Uterus (tissue), 2 donors: ENCODE results near the gene CTSE.

ENCODE experiments used
- CTCF ChIP-seq, 4 experiments: fragments of 200-600 bp in 2 of 4; fragments of 450-650 bp in 2 of 4; sonication (generic) in 2 of 4; IDR thresholded peaks; one replicate each; pipeline ENCODE4 v1.5.1; 2016 to 2019; ENCODE audit warnings: antibody characterized with exemption in 4 of 4, mild to moderate bottlenecking in 2 of 4, moderate library complexity in 1 of 4
- POLR2A ChIP-seq, 2 donors: fragments of 450-650 bp; IDR thresholded peaks; one replicate each; pipeline ENCODE4 v1.6.1; 2016; ENCODE audit warnings: antibody characterized with exemption in 2 of 2, mild to moderate bottlenecking in 1 of 2, moderate library complexity in 1 of 2

GRCh38 chr1:206005778-206006180 lies 17.9 kb downstream of the CTSE start:
- no peak for TF ChIP-seq POLR2A (IDR thresholded peaks at IDR 0.05)
- no peak for TF ChIP-seq CTCF (IDR thresholded peaks at IDR 0.05)
